H1 (cell line): ENCODE measurements around the gene TAF10. TPM values are rescaled to one million over a fixed set of nuclear protein-coding genes. Genes with fewer than 3 reads are reported as not detected.

ENCODE experiments used
- CTCF ChIA-PET: fragments of 300-600 bp; sonication (Branson Sonifier 250); formaldehyde crosslinking; loops from one replicate; lab custom pipeline; 2021; ENCODE audit not compliant: partially characterized antibody; lab: Charles Lee
- POLR2A ChIA-PET: fragments of 300-600 bp; sonication (Branson Sonifier 250); formaldehyde crosslinking; loops from one replicate; lab custom pipeline; 2021; ENCODE audit warnings: inconsistent platforms; ENCODE audit not compliant: partially characterized antibody; lab: Charles Lee
- DNase-seq, 2 experiments: peaks; one replicate each; pipeline versions ENCODE4 v3.0.0 to v3.0.0-alpha.2; 2010 to 2022; ENCODE audit warnings: low spot score in 2 of 2, low read depth in 1 of 2, mixed read lengths in 1 of 2
- FAIRE-seq: peaks from 2 replicates; lab custom pipeline; 2011; peaks lifted over from hg19 to GRCh38; lab: Jason Lieb, UNC
- H2AFZ ChIP-seq: 2 replicates; pipeline ENCODE4 v1.8.1; 2012; ENCODE audit warnings: low read length, inconsistent platforms
- H2AK5ac ChIP-seq: 2 replicates; pipeline ENCODE4 v1.6.1; 2013; ENCODE audit warnings: low read depth, low read length
- H2BK120ac ChIP-seq: replicated peaks from 2 replicates; pipeline ENCODE3; 2013; ENCODE audit warnings: low read depth, low read length, inconsistent platforms
- H2BK12ac ChIP-seq: 2 replicates; pipeline ENCODE4 v1.6.1; 2013; ENCODE audit warnings: low read depth, low read length
- H2BK15ac ChIP-seq: 2 replicates; pipeline ENCODE4 v1.6.1; 2013; ENCODE audit warnings: low read length
- H2BK20ac ChIP-seq: 2 replicates; pipeline ENCODE4 v1.6.1; 2013; ENCODE audit warnings: low read length
- H2BK5ac ChIP-seq: 2 replicates; pipeline ENCODE4 v1.6.1; 2013; ENCODE audit warnings: low read depth, low read length
- H3K14ac ChIP-seq: 2 replicates; pipeline ENCODE4 v1.6.1; 2013; ENCODE audit warnings: inconsistent platforms; ENCODE audit not compliant: insufficient read length
- H3K18ac ChIP-seq: 2 replicates; pipeline ENCODE4 v1.6.1; 2013; ENCODE audit warnings: low read length; ENCODE audit errors: extremely low read depth
- H3K23ac ChIP-seq: 2 replicates; pipeline ENCODE4 v1.6.1; 2013; ENCODE audit warnings: inconsistent platforms; ENCODE audit not compliant: insufficient read length
- H3K23me2 ChIP-seq: 2 replicates; pipeline ENCODE4 v1.6.1; 2013; ENCODE audit warnings: low read depth, low read length
- H3K27ac ChIP-seq: 2 replicates; pipeline ENCODE4 v1.6.1; 2011; ENCODE audit warnings: low read depth, low read length, inconsistent platforms
- H3K27me3 ChIP-seq, 4 experiments: replicated peaks in 1 of 4; 1 replicate in 1 of 4; 2 replicates in 3 of 4; pipeline versions ENCODE4 v1.6.1 to v1.8.1; 2011 to 2013; ENCODE audit warnings: low read length in 3 of 4, mild to moderate bottlenecking in 3 of 4, inconsistent platforms in 2 of 4, mixed read lengths in 2 of 4, moderate library complexity in 1 of 4; ENCODE audit not compliant: control insufficient read depth in 3 of 4, insufficient read depth in 3 of 4; ENCODE audit errors: extremely low read depth in 1 of 4
- H3K36me3 ChIP-seq, 4 experiments: 2 replicates each; pipeline versions ENCODE4 v1.6.1 to v1.8.1; 2011 to 2013; ENCODE audit warnings: mild to moderate bottlenecking in 4 of 4, low read length in 3 of 4, moderate library complexity in 2 of 4, control low read depth in 1 of 4, inconsistent platforms in 1 of 4; ENCODE audit not compliant: insufficient read depth in 4 of 4, control insufficient read depth in 2 of 4
- H3K4ac ChIP-seq: replicated peaks from 2 replicates; pipeline ENCODE3; 2013; ENCODE audit warnings: low read length, low read depth, mixed read lengths, inconsistent platforms; ENCODE audit not compliant: insufficient read length
- H3K4me1 ChIP-seq, 4 experiments: replicated peaks in 1 of 4; 1 replicate in 1 of 4; 2 replicates in 3 of 4; pipeline versions ENCODE4 v1.6.1 to v1.8.1; 2011 to 2013; ENCODE audit warnings: low read length in 3 of 4, inconsistent platforms in 2 of 4, mixed read lengths in 1 of 4; ENCODE audit not compliant: insufficient read depth in 4 of 4, control insufficient read depth in 3 of 4
- H3K4me2 ChIP-seq, 2 experiments: 2 replicates each; pipeline versions ENCODE4 v1.6.1 to v1.8.1; 2011 to 2013; ENCODE audit warnings: low read depth in 2 of 2, low read length in 2 of 2, control low read depth in 1 of 2, inconsistent platforms in 1 of 2, mild to moderate bottlenecking in 1 of 2; ENCODE audit not compliant: insufficient read depth in 1 of 2
- H3K4me3 ChIP-seq, 4 experiments: fragments of 200-600, 300-600 bp in 1 of 4; sonication (generic), shearing (Covaris generic), sonication (Bioruptor Twin) in 1 of 4; 2 replicates each; pipeline versions ENCODE4 v1.5.1 to v1.8.1; 2011 to 2016; ENCODE audit warnings: low read length in 4 of 4, low read depth in 3 of 4, control low read depth in 2 of 4, inconsistent platforms in 2 of 4, mild to moderate bottlenecking in 2 of 4, mixed read lengths in 1 of 4, moderate library complexity in 1 of 4; ENCODE audit not compliant: insufficient read depth in 2 of 4; ENCODE audit errors: extremely low read depth in 1 of 4
- H3K56ac ChIP-seq: replicated peaks from 2 replicates; pipeline ENCODE3; 2013; ENCODE audit warnings: low read depth, mild to moderate bottlenecking, mixed read lengths, low read length, inconsistent platforms; ENCODE audit not compliant: insufficient read length
- H3K79me1 ChIP-seq: 2 replicates; pipeline ENCODE4 v1.6.1; 2013; ENCODE audit warnings: low read depth, low read length, control low read depth
- H3K79me2 ChIP-seq, 2 experiments: 2 replicates each; pipeline versions ENCODE4 v1.6.1 to v1.8.1; 2012 to 2013; ENCODE audit warnings: low read length in 2 of 2, mild to moderate bottlenecking in 2 of 2, inconsistent platforms in 1 of 2; ENCODE audit not compliant: insufficient read depth in 2 of 2, control insufficient read depth in 1 of 2
- H3K9ac ChIP-seq, 4 experiments: replicated peaks in 1 of 4; 1 replicate in 1 of 4; 2 replicates in 3 of 4; pipeline versions ENCODE4 v1.6.1 to v1.8.1; 2011 to 2013; ENCODE audit warnings: low read depth in 3 of 4, low read length in 3 of 4, control low read depth in 2 of 4, mild to moderate bottlenecking in 2 of 4, moderate library complexity in 2 of 4, inconsistent platforms in 1 of 4; ENCODE audit errors: extremely low read depth in 1 of 4
- H3K9me3 ChIP-seq, 2 experiments: 2 replicates each; pipeline versions ENCODE4 v1.6.1 to v1.8.1; 2012 to 2013; ENCODE audit warnings: mild to moderate bottlenecking in 2 of 2, moderate library complexity in 2 of 2, control low read depth in 1 of 2, inconsistent platforms in 1 of 2, low read depth in 1 of 2, low read length in 1 of 2, mixed read lengths in 1 of 2; ENCODE audit not compliant: insufficient read depth in 2 of 2
- H4K20me1 ChIP-seq, 2 experiments: replicated peaks in 1 of 2; 2 replicates each; pipeline versions ENCODE3 to v1.8.1; 2011 to 2013; ENCODE audit warnings: inconsistent platforms in 2 of 2, low read length in 2 of 2, mild to moderate bottlenecking in 1 of 2; ENCODE audit not compliant: insufficient read depth in 2 of 2, control insufficient read depth in 1 of 2
- H4K5ac ChIP-seq: 2 replicates; pipeline ENCODE4 v1.6.1; 2013; ENCODE audit warnings: low read length, low read depth, mixed read lengths, inconsistent platforms; ENCODE audit not compliant: insufficient read length
- H4K8ac ChIP-seq: 2 replicates; pipeline ENCODE4 v1.8.0; 2013; ENCODE audit warnings: mild to moderate bottlenecking, moderate library complexity, low read length, inconsistent platforms; ENCODE audit not compliant: insufficient read depth; ENCODE audit errors: extremely low read depth
- H4K91ac ChIP-seq: replicated peaks from 2 replicates; pipeline ENCODE3; 2013; ENCODE audit warnings: low read length, mixed read lengths, inconsistent platforms; ENCODE audit not compliant: insufficient read length
- BACH1 ChIP-seq: IDR thresholded peaks from 2 replicates; pipeline ENCODE4 v1.6.1; 2012; ENCODE audit warnings: low read length, improper control_type of control experiment
- CHD1 ChIP-seq: IDR thresholded peaks from 2 replicates; pipeline ENCODE4 v1.6.1; 2012; ENCODE audit warnings: low read depth, low read length, improper control_type of control experiment
- CTCF ChIP-seq, 3 experiments: IDR thresholded peaks; 1 replicate in 2 of 3; 2 replicates in 1 of 3; pipeline versions ENCODE4 v1.5.1 to v1.6.1; 2011; ENCODE audit warnings: low read length in 3 of 3, mild to moderate bottlenecking in 3 of 3, inconsistent platforms in 2 of 3, low read depth in 1 of 3, moderate library complexity in 1 of 3; ENCODE audit not compliant: insufficient read depth in 1 of 3; ENCODE audit errors: control extremely low read depth in 1 of 3
- KDM4A ChIP-seq: IDR thresholded peaks from one replicate; pipeline ENCODE4 v1.7.1; 2012; ENCODE audit warnings: low read depth, mild to moderate bottlenecking, moderate library complexity, low read length, inconsistent platforms; ENCODE audit not compliant: severe bottlenecking
- POLR2AphosphoS5 ChIP-seq: IDR thresholded peaks from 2 replicates; pipeline ENCODE4 v1.6.1; 2011; ENCODE audit warnings: low read depth, low read length
- SAP30 ChIP-seq: fragments of 300-600 bp; sonication (generic); IDR thresholded peaks from 2 replicates; pipeline ENCODE4 v1.7.1; 2012; ENCODE audit warnings: low read length, moderate library complexity, mild to moderate bottlenecking, inconsistent platforms; ENCODE audit not compliant: insufficient read depth, insufficient replicate concordance
- SIN3A ChIP-seq, 2 experiments: IDR thresholded peaks in 1 of 2; conservative IDR thresholded peaks in 1 of 2; 2 replicates each; pipeline ENCODE4 v1.6.1; 2011 to 2012; ENCODE audit warnings: low read length in 2 of 2, improper control_type of control experiment in 1 of 2, low read depth in 1 of 2, mild to moderate bottlenecking in 1 of 2
- TAF1 ChIP-seq: IDR thresholded peaks from 2 replicates; pipeline ENCODE4 v1.6.1; 2011; ENCODE audit warnings: mild to moderate bottlenecking, low read depth, low read length
- TBP ChIP-seq: IDR thresholded peaks from 2 replicates; pipeline ENCODE4 v1.6.1; 2011; ENCODE audit warnings: low read depth, low read length, improper control_type of control experiment
- WGBS, 2 experiments: shearing (Covaris generic) in 1 of 2; methylation state at CpG; one replicate each; pipeline versions ENCODE4 v1.1.6 to v1.1.7; 2013 to 2015; ENCODE audit warnings: low lambda C conversion rate in 2 of 2, mixed read lengths in 2 of 2, inconsistent platforms in 1 of 2, low coverage in 1 of 2, missing lambda C conversion rate in 1 of 2; ENCODE audit not compliant: insufficient replicate concordance in 2 of 2, insufficient coverage in 1 of 2, insufficient read length in 1 of 2; ENCODE audit errors: extremely low coverage in 1 of 2, missing lambda C conversion rate in 1 of 2; 5-methylcytosine and 5-hydroxymethylcytosine counted together
- polyA plus RNA-seq, 7 experiments: library from polyadenylated mRNA; depleted of rRNA in 3 of 7; stranded (reverse) in 5 of 7; unstranded in 2 of 7; fragments of >200 nt in 5 of 7; fragments of 200-250 nt in 2 of 7; gene quantifications; 1 replicate in 5 of 7; 2 replicates in 1 of 7; 4 replicates in 1 of 7; pipeline versions ENCODE4 v1.2.1 to v1.2.3, GENCODE V29; 2011 to 2013; ENCODE audit warnings: missing spikeins in 2 of 7, mixed read lengths in 2 of 7
- total RNA-seq: library from RNA; stranded (reverse); fragmentation: NEBNext Ultra II Directional; extraction: Animal tissue kit (Norgen Biotek cat#: 25700); gene quantifications from 2 replicates; pipeline ENCODE4 v1.2.1, GENCODE V29; 2021

TAF10 gene
- total and polyA plus RNA-seq, 2 of the 8 experiments (the other 6 are each of a cell fraction or from before 2014, with no cell fraction given) = 128 to 213 TPM

- Histone ChIP-seq H3K23me2 (peaks cover 16% of the 10 kb centered on the region), H4K5ac (peak overlapping the region; percentile 53), H3K14ac (no peak overlapping the region), H3K4ac (peak overlapping the region; percentile 75), H2BK12ac (0 out of 2 replicates have a peak overlapping the region, but pooled peaks have one; percentile 75), H3K4me3 (peak overlapping the region; percentile 79 to 99 (median 93)), H2BK120ac (no peak overlapping the region), H2AK5ac (no peak overlapping the region), H4K20me1 (peaks cover 0 to 5% of the 10 kb centered on the region in 2 experiments), H3K4me1 (peaks cover 5 to 21% (median 8%) of the 10 kb centered on the region in 4 experiments; a peak in 6 of 7 replicates), H3K9me3 (no peaks in the 10 kb centered on the region), H3K4me2 (peak overlapping the region; percentile 83 to 97), H3K23ac (no peak overlapping the region), H3K79me1 (peaks cover 12% of the 10 kb centered on the region), H2BK20ac (no peak overlapping the region), H3K27me3 (no peaks in the 10 kb centered on the region), H3K27ac (peak overlapping the region; percentile 63; the same call in 1 of the 2 replicates), H3K18ac (peak overlapping the region; percentile 78), H3K56ac (peak overlapping the region; percentile 35), H3K36me3 (peaks cover 6 to 29% (median 21%) of the 10 kb centered on the region in 4 experiments), H3K9ac (peak overlapping the region; percentile 67 to 96 (median 82)), H3K79me2 (peaks cover 3 to 48% of the 10 kb centered on the region in 2 experiments), H4K8ac (peak overlapping the region; percentile 52), H2BK15ac (no peak overlapping the region), H4K91ac (peak overlapping the region; percentile 17), H2BK5ac (0 out of 2 replicates have a peak overlapping the region, but pooled peaks have one; percentile 58), H2AFZ (peak overlapping the region; percentile 54; the same call in 1 of the 2 replicates)
- POLR2A ChIA-PET = interaction anchor here (0.6 to 2.4 kb wide), 11 partner anchors 8 to 135 kb away, joined by 3 to 11 read pairs (median 4); partner anchors contain the start of genes MRPL17, TAF10 and TPP1
- 2% methylated on average over 20 of the region's 20 CpGs; no CpG with 5 or more reads in 1 of the 2 experiments for WGBS, 2 experiments
- no peak for DNase-seq
- no peak for FAIRE-seq
- CTCF ChIA-PET = interaction anchor here (0.6 to 4.1 kb wide), 9 partner anchors 9 to 344 kb away, joined by 3 to 23 read pairs (median 4); partner anchors contain the start of genes CCKBR, TAF10 and TPP1
- peak; percentile 17; the same call in 1 of the 2 replicates for TF ChIP-seq TAF1
- no peak for TF ChIP-seq KDM4A
- TF ChIP-seq CHD1 = no peak
- TF ChIP-seq POLR2AphosphoS5 = peak; percentile 8; the same call in 1 of the 2 replicates
- TF ChIP-seq CTCF (IDR thresholded peaks at IDR 0.05; ENCODE audit: control extremely low read depth in 1 of 3, insufficient read depth in 1 of 3, low read depth in 1 of 3, low read length in 3 of 3) = peak in 2 of 3 experiments; percentile 2 to 5; a peak in 1 of 4 replicates
- 0 out of 4 replicates have a peak, but pooled peaks of 1 of the 2 experiments have one; percentile 27 for TF ChIP-seq SIN3A (conservative IDR thresholded peaks at IDR 0.05 in 1 of 2, IDR thresholded peaks at IDR 0.05 in 1 of 2; ENCODE audit: low read depth in 1 of 2, low read length in 2 of 2)
- TF ChIP-seq TBP = peak; percentile 46; the same call in 1 of the 2 replicates
- TF ChIP-seq BACH1 = no peak
- peak; percentile 84 for TF ChIP-seq SAP30
These were observed 7.9 kb downstream of the TAF10 start for GRCh38 chr11:6604081-6604626.
